GM18499 (cell line): ENCODE results near the gene RCCD1.
"Not testable (repeated sequence)": the region's sequence is repeated elsewhere in the genome, so short reads cannot be mapped to it uniquely, and the experiment has no call there.

Experiments
- ATAC-seq: cut with Tn5 transposase; IDR thresholded peaks from one replicate; pipeline ENCODE4 v1.9.1; 2021; ENCODE audit warnings: moderate number of reproducible peaks; ENCODE audit not compliant: insufficient read depth, unreplicated experiment

The RCCD1 gene

GRCh38 chr15:90917569-90917968 lies 37.1 kb upstream of the RCCD1 start:
- ATAC-seq = no peak

- ATAC-seq = no peak
These were observed 36.5 kb upstream of the RCCD1 start for GRCh38 chr15:90918034-90918788.

GRCh38 chr15:90918835-90919234 lies 35.8 kb upstream of the RCCD1 start:
- ATAC-seq = no peak

- ATAC-seq = no peak
These were observed 32.8 kb upstream of the RCCD1 start for GRCh38 chr15:90921887-90922286.

- not testable (repeated sequence) for ATAC-seq
These were observed 31.9 kb upstream of the RCCD1 start for GRCh38 chr15:90922712-90923322.

GRCh38 chr15:90924375-90924774 lies 30.3 kb upstream of the RCCD1 start:
- ATAC-seq = peak; percentile 37

- ATAC-seq = not testable (repeated sequence)
These were observed 27.9 kb upstream of the RCCD1 start for GRCh38 chr15:90926766-90927165.

- not testable (repeated sequence) for ATAC-seq
These were observed 26.6 kb upstream of the RCCD1 start for GRCh38 chr15:90928106-90928505.

GRCh38 chr15:90929246-90930019 lies 25.3 kb upstream of the RCCD1 start:
- ATAC-seq = no peak

- no peak for ATAC-seq
These were observed 23.7 kb upstream of the RCCD1 start for GRCh38 chr15:90930861-90931574.

GRCh38 chr15:90931575-90931827 lies 23.2 kb upstream of the RCCD1 start:
- ATAC-seq = no peak

GRCh38 chr15:90931828-90932659 lies 22.6 kb upstream of the RCCD1 start, which contains the start of gene HDDC3:
Gene HDDC3, minus strand, starts transcription at chr15:90932549. Its CDS starts 9 bp downstream, at chr15:90932540.
- ATAC-seq = no peak

- no peak for ATAC-seq
These were observed 22.1 kb upstream of the RCCD1 start for GRCh38 chr15:90932660-90932991.

GRCh38 chr15:90933301-90933700 lies 21.4 kb upstream of the RCCD1 start:
- ATAC-seq = no peak

GRCh38 chr15:90934256-90934948 lies 20.3 kb upstream of the RCCD1 start:
- ATAC-seq = no peak

GRCh38 chr15:90934949-90935751 lies 19.5 kb upstream of the RCCD1 start, which contains the start of gene UNC45A:
Gene UNC45A, plus strand, starts transcription at chr15:90935285. Its CDS starts 40 bp downstream, at chr15:90935325.
- no peak for ATAC-seq

- no peak for ATAC-seq
These were observed 17.9 kb upstream of the RCCD1 start for GRCh38 chr15:90936823-90937222.

- ATAC-seq = no peak
These were observed 16.4 kb upstream of the RCCD1 start for GRCh38 chr15:90938261-90938660.

GRCh38 chr15:90939756-90940155 lies 14.9 kb upstream of the RCCD1 start:
- ATAC-seq = no peak
